Measurements from ENCODE around the gene C1QTNF2. TPM values are rescaled to one million over a fixed set of nuclear protein-coding genes. Genes with fewer than 3 reads are reported as not detected.

Gene C1QTNF2
- total and polyA plus RNA-seq, 2 of the 13 experiments (the other 11 are each of a cell fraction or from before 2014, with no cell fraction given) = not detected

DNA sequence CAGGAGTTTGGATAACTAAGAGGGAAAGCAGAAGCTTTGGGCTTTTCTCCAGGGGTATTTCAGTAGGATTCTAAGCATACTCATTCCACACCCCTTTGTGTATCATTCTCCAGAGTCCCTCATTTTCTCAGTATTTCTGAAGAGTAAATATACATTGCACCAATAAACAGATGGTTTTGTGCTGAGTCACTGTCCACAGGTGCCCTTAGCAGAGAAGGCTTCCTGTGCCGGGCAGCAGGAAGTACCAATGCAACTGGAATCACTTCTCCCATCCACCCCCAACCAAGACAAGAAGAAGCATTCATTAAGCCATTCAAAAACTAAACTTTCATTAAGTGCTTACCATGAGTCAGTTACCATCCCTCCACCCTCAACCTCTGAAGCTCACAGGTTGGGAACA is 54.5 kb downstream of the C1QTNF2 start (continued):
- peak; percentile 68; the same call in 1 of the 2 replicates for TF ChIP-seq FOSL1 (CRISPR knock-in tag; IDR thresholded peaks at IDR 0.05; ENCODE audit: borderline replicate concordance)
- TF ChIP-seq NFIC (IDR thresholded peaks at IDR 0.05; ENCODE audit: low read length) = no peak
- TF ChIP-seq FOXM1 (CRISPR knock-in tag; IDR thresholded peaks at IDR 0.05) = no peak
- 0 out of 2 replicates have a peak, but pooled peaks have one; percentile 24 for TF ChIP-seq ATF1 (CRISPR knock-in tag; IDR thresholded peaks at IDR 0.05)
- no peak for TF ChIP-seq BATF2 (CRISPR knock-in tag; IDR thresholded peaks at IDR 0.05)
- no peak for TF ChIP-seq ZFP36L1 (CRISPR knock-in tag; IDR thresholded peaks at IDR 0.05)
- TF ChIP-seq, protein P1, sequence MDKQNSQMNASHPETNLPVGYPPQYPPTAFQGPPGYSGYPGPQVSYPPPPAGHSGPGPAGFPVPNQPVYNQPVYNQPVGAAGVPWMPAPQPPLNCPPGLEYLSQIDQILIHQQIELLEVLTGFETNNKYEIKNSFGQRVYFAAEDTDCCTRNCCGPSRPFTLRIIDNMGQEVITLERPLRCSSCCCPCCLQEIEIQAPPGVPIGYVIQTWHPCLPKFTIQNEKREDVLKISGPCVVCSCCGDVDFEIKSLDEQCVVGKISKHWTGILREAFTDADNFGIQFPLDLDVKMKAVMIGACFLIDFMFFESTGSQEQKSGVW (CRISPR knock-in tag; IDR thresholded peaks at IDR 0.05; ENCODE audit: borderline replicate concordance) = no peak
- TF ChIP-seq, protein P2, sequence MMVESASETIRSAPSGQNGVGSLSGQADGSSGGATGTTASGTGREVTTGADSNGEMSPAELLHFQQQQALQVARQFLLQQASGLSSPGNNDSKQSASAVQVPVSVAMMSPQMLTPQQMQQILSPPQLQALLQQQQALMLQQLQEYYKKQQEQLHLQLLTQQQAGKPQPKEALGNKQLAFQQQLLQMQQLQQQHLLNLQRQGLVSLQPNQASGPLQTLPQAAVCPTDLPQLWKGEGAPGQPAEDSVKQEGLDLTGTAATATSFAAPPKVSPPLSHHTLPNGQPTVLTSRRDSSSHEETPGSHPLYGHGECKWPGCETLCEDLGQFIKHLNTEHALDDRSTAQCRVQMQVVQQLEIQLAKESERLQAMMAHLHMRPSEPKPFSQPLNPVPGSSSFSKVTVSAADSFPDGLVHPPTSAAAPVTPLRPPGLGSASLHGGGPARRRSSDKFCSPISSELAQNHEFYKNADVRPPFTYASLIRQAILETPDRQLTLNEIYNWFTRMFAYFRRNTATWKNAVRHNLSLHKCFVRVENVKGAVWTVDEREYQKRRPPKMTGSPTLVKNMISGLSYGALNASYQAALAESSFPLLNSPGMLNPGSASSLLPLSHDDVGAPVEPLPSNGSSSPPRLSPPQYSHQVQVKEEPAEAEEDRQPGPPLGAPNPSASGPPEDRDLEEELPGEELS (CRISPR knock-in tag; IDR thresholded peaks at IDR 0.05) = peak; percentile 46; the same call in 1 of the 2 replicates
- 0 out of 2 replicates have a peak, but pooled peaks have one; percentile 58 for TF ChIP-seq ATF3 (CRISPR knock-in tag; IDR thresholded peaks at IDR 0.05)
- TF ChIP-seq PITX1 (CRISPR knock-in tag; IDR thresholded peaks at IDR 0.05) = no peak
- TF ChIP-seq FOSL2 (CRISPR knock-in tag; IDR thresholded peaks at IDR 0.05) = peak; percentile 98
- TF ChIP-seq ZNF234 (CRISPR knock-in tag; conservative IDR thresholded peaks at IDR 0.05) = no peak
- TF ChIP-seq CCAR2 (optimal IDR thresholded peaks at IDR 0.05; ENCODE audit: low read depth, low read length) = no peak
- TF ChIP-seq ZNF598 (CRISPR knock-in tag; IDR thresholded peaks at IDR 0.05; ENCODE audit: borderline replicate concordance) = no peak
- TF ChIP-seq KLF12 (CRISPR knock-in tag; IDR thresholded peaks at IDR 0.05; ENCODE audit: borderline replicate concordance) = no peak
- TF ChIP-seq, protein P3, sequence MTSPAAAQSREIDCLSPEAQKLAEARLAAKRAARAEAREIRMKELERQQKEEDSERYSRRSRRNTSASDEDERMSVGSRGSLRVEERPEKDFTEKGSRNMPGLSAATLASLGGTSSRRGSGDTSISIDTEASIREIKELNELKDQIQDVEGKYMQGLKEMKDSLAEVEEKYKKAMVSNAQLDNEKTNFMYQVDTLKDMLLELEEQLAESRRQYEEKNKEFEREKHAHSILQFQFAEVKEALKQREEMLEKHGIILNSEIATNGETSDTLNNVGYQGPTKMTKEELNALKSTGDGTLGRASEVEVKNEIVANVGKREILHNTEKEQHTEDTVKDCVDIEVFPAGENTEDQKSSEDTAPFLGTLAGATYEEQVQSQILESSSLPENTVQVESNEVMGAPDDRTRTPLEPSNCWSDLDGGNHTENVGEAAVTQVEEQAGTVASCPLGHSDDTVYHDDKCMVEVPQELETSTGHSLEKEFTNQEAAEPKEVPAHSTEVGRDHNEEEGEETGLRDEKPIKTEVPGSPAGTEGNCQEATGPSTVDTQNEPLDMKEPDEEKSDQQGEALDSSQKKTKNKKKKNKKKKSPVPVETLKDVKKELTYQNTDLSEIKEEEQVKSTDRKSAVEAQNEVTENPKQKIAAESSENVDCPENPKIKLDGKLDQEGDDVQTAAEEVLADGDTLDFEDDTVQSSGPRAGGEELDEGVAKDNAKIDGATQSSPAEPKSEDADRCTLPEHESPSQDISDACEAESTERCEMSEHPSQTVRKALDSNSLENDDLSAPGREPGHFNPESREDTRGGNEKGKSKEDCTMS (CRISPR knock-in tag; conservative IDR thresholded peaks at IDR 0.05) = no peak
- peak; percentile 95 for TF ChIP-seq ELF3 (CRISPR knock-in tag; IDR thresholded peaks at IDR 0.05)
- no peak for TF ChIP-seq ZFP82 (CRISPR knock-in tag; IDR thresholded peaks at IDR 0.05; ENCODE audit: borderline replicate concordance)
- TF ChIP-seq ZNF556 (CRISPR knock-in tag; IDR thresholded peaks at IDR 0.05; ENCODE audit: borderline replicate concordance) = no peak
- TF ChIP-seq RXRB (CRISPR knock-in tag; IDR thresholded peaks at IDR 0.05; ENCODE audit: borderline replicate concordance) = peak; percentile 10; the same call in 1 of the 2 replicates
- no peak for TF ChIP-seq ZNF572 (CRISPR knock-in tag; IDR thresholded peaks at IDR 0.05)
- no peak for TF ChIP-seq SALL2 (CRISPR knock-in tag; IDR thresholded peaks at IDR 0.05)
- TF ChIP-seq ZNF563 (CRISPR knock-in tag; IDR thresholded peaks at IDR 0.05) = no peak
- TF ChIP-seq ZNF569 (CRISPR knock-in tag; IDR thresholded peaks at IDR 0.05; ENCODE audit: borderline replicate concordance) = no peak
- no peak for TF ChIP-seq NFE2L1 (CRISPR knock-in tag; IDR thresholded peaks at IDR 0.05; ENCODE audit: borderline replicate concordance)
